Keratinocyte (primary cell): ENCODE results near the gene FUNDC1.

Source experiments
- EZH2 ChIP-seq: IDR thresholded peaks from one replicate; pipeline ENCODE4 v1.6.1; 2012; ENCODE audit warnings: inconsistent platforms, mild to moderate bottlenecking, low read length, moderate library complexity
- TF ChIP-seq, protein P1 (sequence below), 3 experiments: IDR thresholded peaks in 1 of 3; conservative IDR thresholded peaks in 1 of 3; optimal IDR thresholded peaks in 1 of 3; 2 replicates in 2 of 3; 3 replicates in 1 of 3; pipeline versions ENCODE3 to v1.5.1; 2011; ENCODE audit warnings: low read length in 3 of 3, mild to moderate bottlenecking in 3 of 3, moderate library complexity in 2 of 3, control low read depth in 1 of 3, inconsistent platforms in 1 of 3; ENCODE audit not compliant: insufficient read depth in 2 of 3; ENCODE audit errors: extremely low read depth in 1 of 3

- TF ChIP-seq, protein P1, sequence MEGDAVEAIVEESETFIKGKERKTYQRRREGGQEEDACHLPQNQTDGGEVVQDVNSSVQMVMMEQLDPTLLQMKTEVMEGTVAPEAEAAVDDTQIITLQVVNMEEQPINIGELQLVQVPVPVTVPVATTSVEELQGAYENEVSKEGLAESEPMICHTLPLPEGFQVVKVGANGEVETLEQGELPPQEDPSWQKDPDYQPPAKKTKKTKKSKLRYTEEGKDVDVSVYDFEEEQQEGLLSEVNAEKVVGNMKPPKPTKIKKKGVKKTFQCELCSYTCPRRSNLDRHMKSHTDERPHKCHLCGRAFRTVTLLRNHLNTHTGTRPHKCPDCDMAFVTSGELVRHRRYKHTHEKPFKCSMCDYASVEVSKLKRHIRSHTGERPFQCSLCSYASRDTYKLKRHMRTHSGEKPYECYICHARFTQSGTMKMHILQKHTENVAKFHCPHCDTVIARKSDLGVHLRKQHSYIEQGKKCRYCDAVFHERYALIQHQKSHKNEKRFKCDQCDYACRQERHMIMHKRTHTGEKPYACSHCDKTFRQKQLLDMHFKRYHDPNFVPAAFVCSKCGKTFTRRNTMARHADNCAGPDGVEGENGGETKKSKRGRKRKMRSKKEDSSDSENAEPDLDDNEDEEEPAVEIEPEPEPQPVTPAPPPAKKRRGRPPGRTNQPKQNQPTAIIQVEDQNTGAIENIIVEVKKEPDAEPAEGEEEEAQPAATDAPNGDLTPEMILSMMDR (optimal IDR thresholded peaks at IDR 0.05 in 1 of 3, IDR thresholded peaks at IDR 0.05 in 1 of 3, conservative IDR thresholded peaks at IDR 0.05 in 1 of 3; ENCODE audit: extremely low read depth in 1 of 3, insufficient read depth in 2 of 3, low read length in 3 of 3), result no peak
- TF ChIP-seq EZH2, result no peak
Observed at GRCh38 chrX:44474410-44474809, 68.2 kb downstream of the FUNDC1 start.
